ENCODE measurements around the gene XK. TPM values are rescaled to one million over a fixed set of nuclear protein-coding genes. Genes with fewer than 3 reads are reported as not detected.

Gene XK
- total and polyA plus RNA-seq, 9 of the 15 experiments (the other 6 are each of a cell fraction or from before 2014, with no cell fraction given) = 4.0 to 21.6 (median 11.6) TPM

GRCh38 chrX:37685381-37686359 is at the start of gene XK (continued):
- TF ChIP-seq ZNF263 (CRISPR knock-in tag; IDR thresholded peaks at IDR 0.05; ENCODE audit: borderline replicate concordance) (no peak), ARHGAP35 (IDR thresholded peaks at IDR 0.05; ENCODE audit: partially characterized antibody) (no peak), NRF1 (conservative IDR thresholded peaks at IDR 0.05 in 1 of 2, IDR thresholded peaks at IDR 0.05 in 1 of 2) (peak; percentile 74 to 75), ZNF274 (IDR thresholded peaks at IDR 0.05; ENCODE audit: borderline replicate concordance, low read depth, low read length) (no peak), ZNF408 (CRISPR knock-in tag; IDR thresholded peaks at IDR 0.05; ENCODE audit: low read depth) (no peak), HDAC1 (IDR thresholded peaks at IDR 0.05) (0 out of 4 replicates have a peak, but pooled peaks of 1 of the 2 experiments have one; percentile 24), ZNF449 (CRISPR knock-in tag; IDR thresholded peaks at IDR 0.05) (no peak), MAFF (IDR thresholded peaks at IDR 0.05; ENCODE audit: low read length) (no peak), ZNF217 (CRISPR knock-in tag; IDR thresholded peaks at IDR 0.05) (no peak), ZBTB33 (CRISPR knock-in tag; IDR thresholded peaks at IDR 0.05) (peak; percentile 47), CBX5 (IDR thresholded peaks at IDR 0.05; ENCODE audit: borderline replicate concordance, low read depth) (no peak)

All from K562 (cell line).